Panc1 (cell line): ENCODE measurements around the gene SNRPA1. TPM values are rescaled to one million over a fixed set of nuclear protein-coding genes. Genes with fewer than 3 reads are reported as not detected.
A peak's percentile ranks its signal among the peaks of the same experiment; 100 is the strongest.

ENCODE experiments used
- ATAC-seq: fragments of 200-7000 bp; cut with Tn5 transposase; 2 replicates; pipeline ENCODE4 v1.9.1; 2020; ENCODE audit warnings: mild to moderate bottlenecking, moderate library complexity
- BruUV-seq: library from RNA; stranded (reverse); fragments of 400-500 nt; replicated peaks from 2 replicates; lab custom pipeline; 2021; lab: Mats Ljungman, UMichigan
- CTCF ChIA-PET: fragments of 300-600 bp; sonication (Branson Sonifier 250); formaldehyde crosslinking; loops from one replicate; lab custom pipeline; 2022; ENCODE audit warnings: antibody characterized with exemption; lab: Charles Lee
- POLR2A ChIA-PET: fragments of 300-600 bp; sonication (Branson Sonifier 250); formaldehyde crosslinking; loops from one replicate; lab custom pipeline; 2022; ENCODE audit warnings: antibody characterized with exemption; lab: Charles Lee
- DNase-seq: peaks from one replicate; pipeline ENCODE4 v3.0.0-alpha.2; 2010; ENCODE audit warnings: low read depth, low spot score
- H3K27ac ChIP-seq: 2 replicates; pipeline ENCODE4 v1.5.1; 2011; ENCODE audit warnings: mild to moderate bottlenecking, low read length, inconsistent platforms
- H3K27me3 ChIP-seq: fragments of 200-500 bp; sonication (Bioruptor generic); 2 replicates; pipeline ENCODE4 v1.6.0; 2014; ENCODE audit warnings: low read length, inconsistent platforms; ENCODE audit not compliant: control insufficient read depth, insufficient read depth
- H3K36me3 ChIP-seq: fragments of 200-500 bp; sonication (Bioruptor generic); 2 replicates; pipeline ENCODE4 v1.5.1; 2014; ENCODE audit warnings: inconsistent platforms, mild to moderate bottlenecking, low read length, moderate library complexity; ENCODE audit not compliant: control insufficient read depth, insufficient read depth
- H3K4me1 ChIP-seq: 2 replicates; pipeline ENCODE4 v1.5.1; 2011; ENCODE audit warnings: inconsistent platforms, mild to moderate bottlenecking, low read length, moderate library complexity; ENCODE audit not compliant: control insufficient read depth, insufficient read depth
- H3K4me3 ChIP-seq, 2 experiments: 2 replicates each; pipeline ENCODE4 v1.5.1; 2011 to 2012; ENCODE audit warnings: low read depth in 2 of 2, low read length in 2 of 2, mild to moderate bottlenecking in 2 of 2, inconsistent platforms in 1 of 2, moderate library complexity in 1 of 2
- H3K9me3 ChIP-seq: fragments of 200-500 bp; sonication (Bioruptor generic); 2 replicates; pipeline ENCODE4 v1.5.1; 2014; ENCODE audit warnings: low read depth, mild to moderate bottlenecking, inconsistent platforms, low read length, moderate library complexity; ENCODE audit not compliant: control insufficient read depth, insufficient read depth
- CTCF ChIP-seq: fragments of 450-650 bp; IDR thresholded peaks from 2 replicates; pipeline ENCODE4 v1.5.1; 2017; ENCODE audit warnings: mild to moderate bottlenecking
- POLR2AphosphoS5 ChIP-seq: IDR thresholded peaks from 2 replicates; pipeline ENCODE4 v1.6.1; 2012; ENCODE audit warnings: mild to moderate bottlenecking, low read depth, low read length, moderate library complexity
- REST ChIP-seq, 2 experiments: IDR thresholded peaks; 2 replicates each; pipeline ENCODE4 v1.6.1; 2011 to 2012; ENCODE audit warnings: low read depth in 2 of 2, control low read depth in 1 of 2, low read length in 1 of 2, mild to moderate bottlenecking in 1 of 2, moderate library complexity in 1 of 2; ENCODE audit not compliant: insufficient read depth in 1 of 2
- SIN3A ChIP-seq: IDR thresholded peaks from 2 replicates; pipeline ENCODE4 v1.6.1; 2012; ENCODE audit warnings: low read depth, mild to moderate bottlenecking, low read length, moderate library complexity, borderline replicate concordance; ENCODE audit not compliant: insufficient read depth
- TCF7L2 ChIP-seq: IDR thresholded peaks from 2 replicates; pipeline ENCODE4 v1.6.1; 2011; ENCODE audit warnings: mild to moderate bottlenecking, low read depth, low read length, inconsistent platforms
- in situ Hi-C: cut with HindIII; loops from 2 replicates; pipeline ENCODE4 v1.10.0; 2016; ENCODE audit warnings: low sequenced_read_pairs, low pct_unique_long_range_greater_than_20kb
- intact Hi-C: fragments of 100-400 bp; cut with micrococcal nuclease; formaldehyde crosslinking; loops from one replicate; pipeline ENCODE4 v1.10.0; 2022; ENCODE audit not compliant: unreplicated experiment
- total RNA-seq: library from RNA; stranded (reverse); gene quantifications from one replicate; pipeline ENCODE4 v1.2.1, GENCODE V29; 2021; ENCODE audit not compliant: unreplicated experiment

SNRPA1 gene
- total RNA-seq, 1 experiment from 2014 or later, result 98.0 TPM

DNA sequence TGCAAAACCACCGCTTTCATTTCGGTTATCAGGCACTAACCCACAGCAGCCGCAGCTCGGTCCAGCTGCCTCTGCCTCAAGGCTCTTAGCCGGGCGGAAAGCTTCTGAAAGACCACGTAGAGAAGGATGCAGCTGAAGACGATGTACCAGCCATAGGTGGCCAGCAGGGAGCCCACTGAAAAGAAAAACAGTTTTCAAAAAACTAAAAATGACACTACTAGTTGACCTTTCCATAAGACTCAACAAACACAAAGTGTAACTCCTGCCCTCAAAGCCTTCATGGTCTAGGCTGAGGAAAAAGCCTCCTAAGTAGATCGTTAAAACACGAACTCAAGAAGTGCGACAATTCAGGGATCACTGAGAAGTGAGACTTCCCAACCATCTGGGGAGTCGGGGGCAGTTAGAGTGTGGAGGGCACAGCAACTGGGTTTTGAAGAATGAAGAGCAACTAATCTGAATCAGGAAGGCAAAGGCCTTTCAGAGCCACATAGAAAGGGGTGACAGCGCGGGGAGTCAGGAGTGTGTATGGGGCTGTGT is 18.5 kb downstream of the SNRPA1 start:
- ChIA-PET POLR2A (no interaction called here), CTCF (interaction anchor here (0.7 kb wide), 1 partner anchor 366 kb away, joined by 6 read pairs; no protein-coding TSS in a partner anchor)
- in situ Hi-C loops, result no loop called here
- ATAC-seq, result no peak
- peaks cover 17% of the 10 kb centered on the region for H3K4me1 ChIP-seq
- H3K27me3 ChIP-seq, result no peaks in the 10 kb centered on the region
- peaks cover 32% of the 10 kb centered on the region for H3K36me3 ChIP-seq
- peak overlapping the region; percentile 94 for H3K27ac ChIP-seq
- intact Hi-C loops, result no loop called here
- BruUV-seq, result no TSS peak
- H3K9me3 ChIP-seq, result no peaks in the 10 kb centered on the region
- TF ChIP-seq TCF7L2, result no peak
- 0 out of 2 replicates have a peak, but pooled peaks have one; percentile 10 for TF ChIP-seq SIN3A
- no peak for DNase-seq
- peak overlapping the region; percentile 89 to 97 for H3K4me3 ChIP-seq

GRCh38 chr15:101275018-101275417 is 20.0 kb downstream of the SNRPA1 start:
- H3K27ac ChIP-seq, result no peak overlapping the region
- CTCF ChIA-PET, result no interaction called here
- TF ChIP-seq TCF7L2 (no peak), POLR2AphosphoS5 (no peak), CTCF (no peak), REST (IDR thresholded peaks at IDR 0.05; ENCODE audit: insufficient read depth in 1 of 2, low read depth in 2 of 2, low read length in 1 of 2) (no peak), SIN3A (no peak)
- TSS peak; percentile 58 for BruUV-seq
- no peak for ATAC-seq
- in situ Hi-C loops (no loop called here), intact Hi-C loops (no loop called here)
- peaks cover 17% of the 10 kb centered on the region for H3K4me1 ChIP-seq
- no peaks in the 10 kb centered on the region for H3K9me3 ChIP-seq
- DNase-seq, result no peak
- H3K27me3 ChIP-seq, result no peaks in the 10 kb centered on the region
- POLR2A ChIA-PET, result no interaction called here
- peaks cover 42% of the 10 kb centered on the region for H3K36me3 ChIP-seq
- H3K4me3 ChIP-seq, result no peak overlapping the region

- H3K36me3 ChIP-seq, result peaks cover 42% of the 10 kb centered on the region
- CTCF ChIA-PET, result no interaction called here
- no peak for DNase-seq
Observed at GRCh38 chr15:101273534-101273933, 21.5 kb downstream of the SNRPA1 start.

More at GRCh38 chr15:101273534-101273933, 21.5 kb downstream of the SNRPA1 start:
- intact Hi-C loops (no loop called here), in situ Hi-C loops (no loop called here)
- no peaks in the 10 kb centered on the region for H3K27me3 ChIP-seq
- POLR2A ChIA-PET, result interaction anchor here (0.5 kb wide), 1 partner anchor 165 kb away, joined by 5 read pairs; no protein-coding TSS in a partner anchor
- ATAC-seq, result no peak
- peaks cover 14% of the 10 kb centered on the region for H3K4me1 ChIP-seq
- no TSS peak for BruUV-seq
- no peak overlapping the region for H3K4me3 ChIP-seq
- H3K27ac ChIP-seq, result no peak overlapping the region
- H3K9me3 ChIP-seq, result no peaks in the 10 kb centered on the region
- TF ChIP-seq SIN3A (no peak), POLR2AphosphoS5 (no peak), CTCF (no peak), TCF7L2 (no peak), REST (IDR thresholded peaks at IDR 0.05; ENCODE audit: insufficient read depth in 1 of 2, low read depth in 2 of 2, low read length in 1 of 2) (no peak)
